GM12873 (cell line): ENCODE measurements around the gene SLC8A3.

ENCODE experiments used
- CTCF ChIP-seq: IDR thresholded peaks from 2 replicates; pipeline ENCODE4 v1.5.1; 2012; ENCODE audit warnings: low read depth, mild to moderate bottlenecking, moderate library complexity, low read length, control low read depth; ENCODE audit not compliant: insufficient read depth; ENCODE audit errors: missing control alignments

Gene SLC8A3

GRCh38 chr14:70203686-70204085, 14.9 kb upstream of the SLC8A3 start:
- no peak for TF ChIP-seq CTCF

GRCh38 chr14:70201994-70202393, 13.2 kb upstream of the SLC8A3 start:
- no peak for TF ChIP-seq CTCF

GRCh38 chr14:70193396-70193795, 4.6 kb upstream of the SLC8A3 start:
- no peak for TF ChIP-seq CTCF

GRCh38 chr14:70192915-70193314, 4.2 kb upstream of the SLC8A3 start:
- peak; percentile 26 for TF ChIP-seq CTCF

GRCh38 chr14:70190156-70190555, 1.4 kb upstream of the SLC8A3 start:
- TF ChIP-seq CTCF, result no peak

DNA sequence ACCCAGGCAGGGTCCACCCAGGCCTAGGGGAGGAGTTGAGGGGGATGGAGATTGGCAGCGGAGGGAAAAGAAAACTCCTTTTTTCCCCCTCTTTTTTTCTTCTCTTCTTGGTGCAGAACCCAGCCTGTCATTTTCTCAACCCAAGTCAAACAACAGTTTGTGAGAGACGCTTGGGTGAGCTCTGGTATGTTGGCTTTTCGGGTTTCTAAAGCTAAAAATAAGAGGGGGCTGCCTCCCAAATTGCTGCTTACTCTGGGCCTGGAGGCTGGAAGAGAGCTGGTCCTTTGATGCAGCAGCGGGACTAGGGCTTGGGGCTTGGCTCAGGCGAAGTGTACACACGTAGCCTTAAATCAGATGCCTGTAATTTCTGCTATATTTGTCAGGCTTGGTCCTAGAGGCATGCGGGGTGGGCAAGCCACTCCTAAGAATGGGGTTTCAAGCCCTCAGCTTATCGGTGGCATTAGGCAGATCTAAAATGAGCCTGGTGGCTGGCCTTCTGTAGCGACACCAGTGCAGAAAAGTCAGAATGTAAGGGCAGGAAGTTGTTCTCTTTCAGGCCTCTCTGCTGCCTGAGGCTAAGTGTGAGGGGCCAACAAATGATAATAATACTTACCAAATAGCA, 816 bp upstream of the SLC8A3 start:
- TF ChIP-seq CTCF, result no peak

DNA sequence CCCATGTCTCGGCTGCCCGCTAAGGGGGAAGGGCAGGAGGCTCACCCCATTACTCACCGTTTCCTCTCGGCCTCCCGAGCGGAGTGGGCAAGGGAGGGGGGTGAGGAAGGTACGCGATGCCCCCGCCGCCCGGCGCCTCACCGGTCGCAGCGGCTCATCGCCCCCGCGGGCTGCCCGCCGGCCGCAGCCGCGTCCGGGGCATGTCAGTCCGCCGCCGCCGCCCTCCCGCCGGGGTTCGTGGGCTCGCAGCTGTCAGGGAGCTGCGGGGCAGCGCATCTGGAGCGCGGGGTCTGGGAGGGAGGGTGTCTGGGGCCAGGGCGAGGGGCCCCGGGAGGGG, 461 bp downstream of the SLC8A3 start:
- no peak for TF ChIP-seq CTCF

- no peak for TF ChIP-seq CTCF
These were observed 1.8 kb downstream of the SLC8A3 start for GRCh38 chr14:70186900-70187451.
